Ecto neural progenitor cell (in vitro differentiated cells): ENCODE data around the gene TLK2.
"Not testable (repeated sequence)": the region's sequence is repeated elsewhere in the genome, so short reads cannot be mapped to it uniquely, and the experiment has no call there.

ENCODE experiments used
- DNase-seq: peaks from one replicate; pipeline ENCODE4 v3.0.0-alpha.2; 2018; ENCODE audit warnings: low spot score

TLK2 gene

DNA sequence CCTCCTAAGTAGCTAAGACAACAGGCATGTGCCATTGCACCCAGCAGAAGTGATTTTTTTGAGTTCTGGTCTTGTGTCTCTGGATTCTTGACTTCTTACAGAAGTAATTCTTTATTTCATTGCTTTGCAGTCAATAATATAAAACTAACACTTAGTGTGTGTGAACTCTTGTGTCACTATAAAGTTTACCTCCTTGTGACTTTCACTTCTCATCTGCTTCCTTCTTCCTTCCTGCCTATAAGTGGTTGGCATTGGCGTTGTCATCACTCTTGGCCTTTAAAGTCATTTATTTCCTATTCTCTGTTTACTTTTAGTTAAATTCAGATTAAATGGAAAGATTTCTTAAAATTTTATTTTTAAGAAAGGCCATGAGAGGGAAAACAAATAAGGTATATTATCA lies 12.4 kb downstream of the TLK2 start:
- not testable (repeated sequence) for DNase-seq

DNA sequence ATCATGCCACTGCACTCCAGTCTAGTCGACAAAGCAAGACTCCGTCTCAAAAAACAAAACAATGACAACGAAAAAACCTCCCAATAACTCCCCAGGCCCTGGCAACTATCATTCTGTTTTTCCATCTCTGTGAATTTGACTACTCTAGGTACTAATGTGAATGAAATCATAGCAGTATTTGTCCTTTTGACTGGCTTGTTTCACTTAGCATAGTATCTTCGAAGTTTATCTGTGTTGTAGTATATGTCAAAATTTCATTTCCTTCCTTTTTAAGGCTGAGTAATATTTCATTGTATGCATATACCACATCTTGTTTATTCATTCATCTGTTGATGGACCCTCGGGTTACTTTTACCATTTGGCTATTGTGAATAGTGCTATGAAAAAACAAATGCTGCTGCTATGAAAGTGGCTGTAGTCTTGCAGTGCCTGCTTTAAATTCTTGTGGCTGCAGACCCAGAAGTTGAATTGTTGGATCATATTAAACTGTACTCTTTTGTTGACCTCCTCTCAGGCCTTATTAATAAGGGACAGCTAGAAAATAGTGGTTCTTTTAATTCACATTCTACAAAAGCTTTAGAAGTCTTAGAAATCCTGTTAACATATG lies 14.5 kb downstream of the TLK2 start:
- DNase-seq, result not testable (repeated sequence)

DNA sequence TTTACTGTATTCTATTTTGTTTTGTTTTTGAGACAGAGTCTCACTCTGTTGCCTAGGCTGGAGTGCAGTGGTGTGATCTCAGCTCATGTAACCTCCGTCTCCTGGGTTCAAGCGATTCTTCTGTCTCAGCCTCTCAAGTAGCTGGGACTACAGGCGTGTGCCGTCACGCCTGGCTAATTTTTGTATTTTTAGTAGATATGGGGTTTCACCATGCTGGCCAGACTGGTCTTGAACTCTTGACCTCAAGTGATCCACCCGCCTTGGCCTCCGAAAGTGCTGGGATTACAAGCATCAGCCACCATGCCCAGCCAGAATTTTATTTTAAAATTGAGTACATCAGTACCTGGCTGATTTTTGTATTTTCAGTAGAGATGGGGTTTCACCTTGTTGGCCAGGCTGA lies 15.4 kb downstream of the TLK2 start:
- DNase-seq, result not testable (repeated sequence)

DNA sequence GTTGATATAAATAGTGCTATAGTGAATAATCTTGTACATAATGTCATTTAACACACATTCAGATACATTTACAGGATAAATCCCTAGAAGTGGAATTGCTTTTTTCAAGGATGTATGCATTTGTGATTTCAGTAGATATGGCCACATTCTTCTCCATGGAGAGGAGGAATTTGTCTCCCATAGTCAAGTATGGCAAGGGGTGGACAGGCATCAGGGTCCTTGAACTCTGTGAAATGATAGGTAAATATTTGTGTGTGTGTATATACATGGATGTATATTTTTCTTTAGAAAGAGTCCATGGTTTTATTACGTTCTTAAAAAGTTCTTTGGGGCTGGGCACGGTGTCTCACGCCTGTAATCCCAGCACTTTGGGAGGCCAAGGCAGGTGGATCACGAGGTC lies 17.7 kb downstream of the TLK2 start:
- DNase-seq, result not testable (repeated sequence)

DNA sequence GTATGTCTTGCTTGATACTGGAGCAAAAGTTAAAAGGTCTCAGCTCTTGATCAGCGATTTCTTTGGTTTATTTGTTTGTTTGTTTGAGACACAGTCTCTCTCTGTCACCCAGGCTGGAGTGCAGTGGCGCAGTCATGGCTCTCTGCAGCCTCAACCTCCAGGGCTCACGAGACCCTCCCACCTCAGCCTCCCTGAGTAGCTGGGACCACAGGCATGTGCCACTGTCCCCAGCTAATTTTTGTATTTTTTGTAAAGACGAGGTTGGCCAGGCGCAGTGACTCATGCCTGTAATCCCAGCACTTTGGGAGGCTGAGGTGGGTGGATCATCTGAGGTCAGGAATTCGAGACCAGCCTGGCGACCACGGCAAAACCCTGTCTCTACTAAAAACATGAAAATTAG lies 20.2 kb downstream of the TLK2 start:
- not testable (repeated sequence) for DNase-seq

DNA sequence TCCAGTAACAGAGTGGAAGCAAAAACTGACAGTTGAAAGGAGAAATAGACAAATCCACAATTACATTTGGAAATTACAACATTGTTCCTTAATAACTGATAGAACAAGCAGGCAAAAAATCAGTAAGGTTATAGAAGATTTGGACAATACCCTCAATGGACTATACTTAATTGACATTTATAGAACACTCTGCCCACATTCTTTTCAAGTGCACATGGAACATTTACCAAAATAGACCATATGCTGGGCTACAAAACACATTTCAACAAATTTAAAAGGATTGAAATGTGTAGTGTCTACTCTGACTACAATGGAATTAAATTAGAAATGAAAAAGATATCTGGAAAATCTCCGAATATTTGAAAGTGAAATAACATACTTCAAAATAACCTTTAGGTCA lies 21.8 kb downstream of the TLK2 start:
- DNase-seq, result not testable (repeated sequence)

DNA sequence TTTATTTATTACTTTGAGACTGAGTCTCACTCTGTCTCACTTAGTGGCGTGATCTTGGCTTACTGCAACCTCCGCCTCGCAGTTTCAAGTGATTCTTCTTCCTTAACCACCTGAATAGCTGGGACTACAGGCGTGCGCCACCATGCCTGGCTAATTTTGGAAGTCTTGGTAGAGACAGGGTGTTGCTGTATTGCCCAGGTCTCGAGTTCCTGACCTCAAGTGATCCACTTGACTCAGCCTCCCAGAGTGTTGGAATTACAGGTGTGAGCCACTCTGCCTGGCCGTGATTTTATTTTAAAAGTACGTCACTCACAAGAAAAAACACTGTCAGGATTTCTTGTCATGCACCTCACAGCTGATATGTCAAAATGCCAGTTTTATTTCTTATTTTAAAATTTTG lies 26.2 kb downstream of the TLK2 start:
- not testable (repeated sequence) for DNase-seq

DNA sequence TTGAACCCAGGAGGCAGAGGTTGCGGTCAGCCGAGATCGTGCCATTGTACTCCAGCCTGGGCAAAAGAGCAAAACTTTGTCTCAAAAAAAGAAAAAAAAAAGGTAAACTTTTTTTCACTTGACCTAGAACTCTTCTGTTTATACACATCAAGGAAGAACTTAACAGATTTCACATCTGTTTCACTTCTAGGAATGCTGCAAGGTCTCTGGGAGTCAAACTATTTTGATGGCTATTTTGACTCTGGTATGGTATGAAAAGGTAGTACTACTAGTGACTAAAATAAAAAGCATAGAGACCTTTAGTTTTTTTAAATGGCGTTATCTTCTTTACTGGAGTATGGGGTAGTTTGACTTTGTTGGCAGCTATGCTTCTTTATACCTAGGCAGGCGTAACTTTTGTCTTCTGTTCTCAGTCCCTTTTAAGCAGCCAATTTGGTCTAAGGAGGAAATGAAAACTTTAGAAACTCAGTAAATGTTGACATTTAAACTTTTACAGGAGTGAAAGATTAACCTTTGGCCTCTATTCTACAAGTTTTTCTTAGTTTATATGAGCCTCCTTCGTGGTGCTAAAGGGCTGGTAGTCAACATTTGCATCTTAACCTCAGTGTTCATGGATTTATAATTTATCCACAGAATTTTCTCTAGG lies 28.7 kb downstream of the TLK2 start:
- DNase-seq, result not testable (repeated sequence)

DNA sequence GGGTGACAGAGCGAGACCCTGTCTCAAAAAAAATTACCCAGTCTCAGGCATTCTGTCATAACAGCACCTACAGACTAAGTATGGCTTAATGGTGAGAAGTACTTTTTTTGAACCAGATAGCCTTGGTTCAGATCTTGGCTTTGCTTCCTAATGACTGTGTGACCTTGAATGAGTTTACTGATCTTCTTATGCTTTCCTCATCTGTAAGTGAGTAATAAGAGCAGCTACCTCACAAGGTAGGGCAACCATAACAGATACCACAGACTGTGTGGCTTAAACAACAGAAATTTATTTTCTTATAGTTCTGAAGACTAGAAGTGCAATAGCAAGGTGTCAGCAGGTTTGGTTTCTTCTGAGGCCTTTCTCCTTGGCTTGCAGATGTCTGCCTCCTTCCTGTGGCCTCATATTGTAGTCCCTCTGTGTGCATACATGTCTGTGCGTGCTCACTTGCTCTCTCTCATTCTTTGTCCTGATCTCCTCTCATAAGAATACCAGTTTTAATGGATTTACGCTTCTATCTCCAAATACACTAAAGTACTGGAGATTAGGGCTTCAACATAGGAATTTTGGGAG lies 31.7 kb downstream of the TLK2 start:
- DNase-seq, result not testable (repeated sequence)

DNA sequence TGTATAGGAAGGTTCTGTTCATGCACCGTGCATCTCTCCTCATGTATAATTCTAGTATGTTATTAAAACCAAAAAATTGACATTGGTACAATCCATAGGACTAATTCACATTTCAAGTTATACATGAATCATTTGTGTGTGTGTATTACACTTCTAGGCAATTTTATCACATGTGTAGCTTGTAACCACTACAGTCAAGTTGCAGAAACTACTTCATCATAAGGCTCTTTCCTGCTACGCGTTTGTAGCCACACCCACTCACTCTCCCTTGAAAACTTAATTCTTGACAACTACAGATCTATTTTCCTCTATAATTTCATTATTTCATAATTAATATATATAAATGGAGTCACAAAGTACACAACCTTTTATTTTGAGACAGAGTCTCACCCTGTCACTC lies 32.4 kb downstream of the TLK2 start:
- not testable (repeated sequence) for DNase-seq

DNA sequence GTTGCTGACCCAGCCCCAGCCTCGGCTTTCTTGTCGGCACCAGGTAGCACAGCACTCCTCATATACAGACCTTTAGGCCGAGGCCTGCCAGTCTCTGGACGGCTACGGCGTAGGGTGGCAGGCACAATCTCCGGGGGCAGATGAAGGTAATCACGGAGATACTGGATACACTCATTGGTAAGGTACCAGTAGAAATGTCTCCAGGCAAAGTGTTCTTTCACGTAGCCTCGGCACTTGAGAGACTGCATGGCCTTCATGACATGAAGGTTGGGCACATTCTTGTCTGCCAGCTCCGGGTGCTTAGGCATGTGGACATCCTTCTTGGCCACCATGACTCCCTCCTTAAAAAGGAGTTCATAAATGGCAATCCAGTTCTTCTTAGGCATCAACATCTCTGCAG lies 37.8 kb downstream of the TLK2 start:
- not testable (repeated sequence) for DNase-seq

DNA sequence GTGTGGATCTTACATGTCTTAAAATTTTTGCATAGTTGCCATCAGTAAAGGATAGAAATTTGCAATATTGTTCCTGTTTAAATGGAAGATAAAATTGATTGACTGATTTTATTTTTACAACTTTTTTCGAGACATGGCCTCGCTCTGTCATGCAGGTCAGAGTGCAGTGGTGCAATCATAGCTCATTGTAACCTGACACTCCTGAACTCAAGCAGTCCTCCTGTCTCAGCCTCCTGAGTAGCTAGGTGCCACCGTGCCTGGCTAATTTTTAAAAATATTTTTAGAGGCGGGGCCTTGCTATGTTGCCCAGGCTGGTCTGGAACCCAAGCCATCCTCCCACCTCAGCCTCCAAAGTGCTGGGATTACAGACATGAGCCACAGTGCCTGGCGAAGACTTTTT lies 42.7 kb downstream of the TLK2 start:
- not testable (repeated sequence) for DNase-seq

DNA sequence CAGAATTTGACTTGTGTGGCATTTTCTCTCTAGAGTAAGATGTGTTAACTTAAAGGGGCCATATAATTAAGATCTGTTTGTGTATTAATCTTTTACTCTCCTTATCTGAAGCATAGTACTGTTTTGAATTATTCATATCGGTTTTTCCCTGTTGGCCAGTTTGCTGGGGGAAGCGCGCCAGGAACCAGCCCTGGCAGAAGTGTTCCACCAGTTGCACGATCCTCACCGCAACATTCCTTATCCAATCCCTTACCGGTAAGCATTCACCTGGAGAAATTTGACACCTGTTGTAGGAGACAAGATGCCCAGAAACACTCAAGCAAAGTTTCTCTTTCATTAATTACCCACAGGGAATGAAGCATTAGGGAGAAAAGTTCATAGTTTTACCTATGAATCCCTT lies 45.5 kb downstream of the TLK2 start:
- not testable (repeated sequence) for DNase-seq

DNA sequence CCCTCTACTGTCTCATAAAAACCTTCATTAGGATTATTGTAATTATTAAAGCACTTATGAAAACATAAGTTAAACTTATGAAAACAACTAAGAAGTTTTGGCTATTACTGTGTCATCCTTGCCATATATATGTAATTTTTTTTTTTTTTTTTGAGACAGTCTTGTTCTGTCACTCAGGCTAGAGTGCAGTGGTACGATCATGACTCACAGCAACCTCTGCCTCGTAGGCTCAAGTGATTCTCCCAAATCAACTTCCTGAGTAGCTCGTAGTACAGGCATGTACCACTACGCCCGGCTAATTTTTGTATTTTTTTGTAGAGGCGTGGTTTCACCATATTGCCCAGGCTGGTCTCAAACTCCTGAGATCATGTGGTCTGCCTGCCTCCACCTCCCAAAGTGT lies 46.7 kb downstream of the TLK2 start:
- not testable (repeated sequence) for DNase-seq

DNA sequence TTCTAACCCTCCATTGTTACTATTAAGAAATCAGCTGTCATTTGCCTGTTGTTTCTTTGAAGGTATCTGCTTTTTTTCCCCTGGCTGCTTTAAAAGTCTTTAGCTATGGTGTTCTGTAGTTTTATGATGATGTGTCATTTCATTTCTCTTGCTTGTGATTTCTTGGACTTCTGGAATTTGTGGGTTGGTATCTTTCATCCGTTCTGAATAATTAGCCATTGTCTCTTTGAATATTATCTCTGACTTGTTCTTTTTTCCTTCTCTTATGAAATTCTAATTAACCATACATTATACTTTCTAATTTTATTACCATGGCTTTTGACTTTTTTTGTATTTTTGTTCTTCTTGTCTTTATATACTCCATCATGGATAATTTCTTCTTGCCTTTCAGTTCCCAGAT lies 52.3 kb downstream of the TLK2 start:
- DNase-seq, result not testable (repeated sequence)

DNA sequence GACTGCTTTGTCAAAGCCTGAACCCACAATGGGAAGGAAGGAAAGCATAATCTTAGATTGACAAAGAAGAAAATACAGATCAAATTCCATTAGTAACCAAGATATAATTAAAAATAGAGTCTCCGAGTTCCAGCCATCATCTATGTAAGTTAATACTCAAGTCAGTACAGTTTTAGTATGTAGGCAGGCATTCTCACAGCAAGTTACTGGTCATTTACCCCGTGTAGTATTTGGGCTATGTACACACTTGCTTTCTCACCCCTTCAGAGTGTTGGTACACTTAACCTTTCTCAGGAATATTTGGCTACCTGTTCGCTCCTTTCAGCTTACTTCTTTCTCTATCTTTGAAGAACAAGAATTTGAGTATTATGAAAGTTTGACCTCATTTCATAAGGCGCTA lies 57.9 kb downstream of the TLK2 start:
- DNase-seq, result not testable (repeated sequence)

DNA sequence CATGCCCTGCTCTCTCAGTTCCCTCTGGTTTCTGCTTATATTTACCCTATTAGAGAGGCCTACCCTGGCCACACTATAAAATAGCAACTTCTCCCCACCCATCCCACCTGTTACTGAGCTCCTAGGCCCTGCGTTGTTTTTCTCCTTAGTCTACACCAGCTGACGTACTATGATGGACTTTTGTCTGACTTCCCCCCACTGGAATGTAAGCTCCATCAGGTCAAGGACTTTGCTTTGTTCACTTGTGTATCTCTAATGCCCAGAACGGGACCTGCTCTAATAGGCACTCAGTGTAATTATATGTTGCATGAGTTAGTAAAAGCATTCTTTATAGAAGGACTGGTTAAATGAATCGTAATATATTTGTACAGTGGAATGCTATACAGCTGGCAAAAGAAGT lies 62.4 kb downstream of the TLK2 start:
- not testable (repeated sequence) for DNase-seq

DNA sequence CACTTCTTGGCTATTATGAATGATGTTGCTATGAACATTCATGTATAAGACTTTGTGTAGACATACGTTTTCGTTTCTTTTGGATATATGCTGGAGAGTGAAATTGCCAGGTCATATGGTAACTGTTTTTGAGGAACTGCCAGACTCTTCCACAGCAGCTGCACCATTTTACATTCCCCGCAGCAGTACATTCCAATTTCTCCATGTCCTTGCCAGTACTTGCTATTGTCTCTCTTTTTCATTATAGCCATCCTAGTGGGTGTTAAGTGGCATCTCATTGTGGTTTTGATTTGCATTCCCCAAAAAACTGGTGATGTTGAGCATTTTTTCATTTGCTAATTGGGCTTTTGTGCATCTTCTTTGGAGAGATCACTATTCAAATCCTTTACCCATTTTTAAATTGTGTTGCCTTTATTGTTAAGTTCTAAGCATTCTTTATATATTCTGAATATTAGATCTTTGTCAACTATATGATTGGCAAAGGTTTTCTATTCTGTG lies 64.7 kb downstream of the TLK2 start:
- not testable (repeated sequence) for DNase-seq

DNA sequence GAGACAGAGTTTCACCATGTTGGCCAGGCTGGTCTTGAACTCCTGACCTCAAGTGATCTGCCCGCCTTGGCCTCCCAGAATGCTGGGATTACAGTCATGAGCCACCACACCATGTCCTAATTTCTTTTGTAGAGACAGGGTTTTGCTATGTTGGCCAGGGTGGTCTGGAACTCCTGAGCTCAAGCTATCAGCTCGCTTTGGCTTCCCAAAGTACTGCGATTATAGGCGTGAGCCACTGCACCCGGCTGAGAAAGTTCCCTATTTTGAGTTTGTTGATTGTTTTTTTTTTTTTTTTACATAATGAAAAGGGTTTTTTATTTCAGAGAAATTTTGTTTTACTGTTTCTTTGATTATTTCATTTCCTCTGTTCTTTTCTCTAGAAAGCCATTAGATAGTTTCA lies 67.4 kb downstream of the TLK2 start:
- DNase-seq, result not testable (repeated sequence)

DNA sequence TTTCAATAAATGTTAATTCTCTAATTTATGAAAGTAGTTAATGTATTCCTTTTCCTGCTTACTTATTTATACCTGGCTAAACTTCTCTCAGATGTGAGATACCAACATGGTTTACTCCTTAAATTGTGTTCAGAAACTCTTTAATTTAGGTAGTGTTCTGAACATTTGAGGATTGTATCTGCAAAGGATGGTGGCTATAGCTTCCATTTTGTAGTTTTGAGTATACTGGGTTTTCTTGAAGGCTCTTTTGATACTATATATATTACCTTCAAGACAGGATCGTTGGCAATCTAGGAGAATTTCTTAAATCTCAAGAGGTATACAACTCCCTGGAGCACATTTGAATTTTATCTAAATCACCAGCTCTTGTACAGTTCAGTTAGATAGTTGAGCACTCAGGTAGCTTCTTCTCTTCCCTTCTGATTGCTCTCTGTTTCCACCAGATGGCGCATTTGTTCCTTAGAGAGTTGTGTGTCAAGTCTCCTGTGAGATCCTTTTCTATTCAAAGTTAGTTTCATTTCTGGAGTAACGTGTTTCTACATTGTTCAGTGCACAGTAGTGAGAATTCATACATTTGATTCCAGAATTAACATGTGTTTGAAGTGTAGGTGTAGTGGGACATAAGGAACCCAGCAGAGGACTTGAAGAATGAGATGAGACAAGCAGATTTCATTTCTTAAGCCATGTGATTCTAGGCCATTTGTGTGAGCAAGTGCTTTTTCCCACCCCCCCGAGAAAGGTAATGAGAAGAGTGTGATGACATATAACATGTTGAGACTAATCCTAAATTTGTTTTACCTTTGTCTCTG lies 74.4 kb downstream of the TLK2 start:
- not testable (repeated sequence) for DNase-seq

DNA sequence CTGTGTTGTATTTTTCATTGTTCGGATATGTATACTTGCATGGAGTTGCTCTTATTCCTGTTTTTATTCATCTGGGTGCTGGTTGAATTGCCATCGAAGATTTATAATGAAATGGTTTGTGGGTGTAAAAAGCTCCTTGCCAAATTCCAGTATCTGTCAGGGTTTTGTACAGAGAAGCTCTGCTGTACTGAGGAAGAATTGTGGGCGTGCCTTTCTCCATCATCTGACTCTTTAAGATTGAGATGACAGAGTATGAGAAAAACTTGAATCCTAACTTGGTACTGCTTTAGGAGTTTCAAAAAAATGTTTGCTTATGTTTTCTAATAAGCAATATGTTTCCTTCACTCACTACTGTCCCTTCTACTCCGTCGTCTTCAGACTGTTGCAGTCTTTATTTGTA lies 78.9 kb downstream of the TLK2 start:
- DNase-seq, result not testable (repeated sequence)

DNA sequence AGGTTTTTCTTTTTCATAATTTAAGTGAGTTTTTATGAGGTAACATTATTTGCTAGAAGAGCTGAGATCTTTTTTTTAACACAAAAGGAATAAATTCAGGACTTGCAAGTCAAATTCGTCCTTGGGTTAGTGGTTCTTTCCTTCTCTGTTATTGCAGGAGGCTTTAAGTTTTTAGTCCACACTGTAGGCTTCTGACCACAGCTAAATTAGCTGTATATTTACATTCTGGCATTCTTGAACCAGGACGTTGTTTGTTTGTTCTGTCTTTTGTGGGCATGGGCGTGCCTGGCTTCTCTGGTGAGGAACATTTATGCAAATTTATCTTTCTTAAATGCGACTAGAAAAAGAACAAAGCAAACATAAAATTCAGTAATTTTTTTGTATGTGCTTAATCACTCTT lies 80.3 kb downstream of the TLK2 start:
- DNase-seq, result not testable (repeated sequence)
